A549 (cell line): Measurements from ENCODE around the gene UBE2K. TPM values are rescaled to one million over a fixed set of nuclear protein-coding genes. Genes with fewer than 3 reads are reported as not detected.
"Not testable (repeated sequence)": the region's sequence is repeated elsewhere in the genome, so short reads cannot be mapped to it uniquely, and the experiment has no call there.

Experiments
- ATAC-seq, 2 experiments: fragments of 200-7000 bp in 1 of 2; fragments of >200 bp in 1 of 2; cut with Nextera tagmentation in 1 of 2; cut with Tn5 transposase in 1 of 2; 3 replicates each; pipeline versions ENCODE4 v1.8.0 to v1.9.1; 2018 to 2020; ENCODE audit warnings: mild to moderate bottlenecking in 1 of 2, moderate library complexity in 1 of 2
- CTCF ChIA-PET: fragments of 300-600 bp; sonication (Branson Sonifier 250); formaldehyde crosslinking; extraction: SDS; loops from one replicate; lab custom pipeline; 2021; ENCODE audit warnings: antibody characterized with exemption, inconsistent platforms; lab: Yijun Ruan, JAX
- POLR2A ChIA-PET: fragments of 350-600 bp; formaldehyde crosslinking; extraction: SDS; loops from one replicate; lab custom pipeline; 2021; ENCODE audit warnings: antibody characterized with exemption, inconsistent platforms; lab: Yijun Ruan, JAX
- DNase-seq, 2 experiments: peaks; one replicate each; pipeline versions ENCODE4 v3.0.0 to v3.0.0-alpha.2; 2011 to 2016; ENCODE audit warnings: low read depth in 1 of 2, low spot score in 1 of 2
- FAIRE-seq: peaks from 2 replicates; lab custom pipeline; 2011; peaks lifted over from hg19 to GRCh38; lab: Jason Lieb, UNC
- H3K27ac ChIP-seq, 2 experiments: fragments of >200 bp; sonication (Bioruptor Twin); formaldehyde crosslinking; 3 replicates each; pipeline ENCODE4 v1.5.1; 2016 to 2017
- H3K4me1 ChIP-seq: fragments of >200 bp; sonication (Bioruptor Twin); formaldehyde crosslinking; 3 replicates; pipeline ENCODE4 v1.6.1; 2016
- H3K4me2 ChIP-seq: fragments of >200 bp; sonication (Bioruptor Twin); formaldehyde crosslinking; 3 replicates; pipeline ENCODE4 v1.6.1; 2016
- H3K4me3 ChIP-seq: fragments of >200 bp; sonication (Bioruptor Twin); formaldehyde crosslinking; 3 replicates; pipeline ENCODE4 v1.5.1; 2016
- H3K9me3 ChIP-seq: fragments of >200 bp; sonication (Bioruptor Twin); formaldehyde crosslinking; 3 replicates; pipeline ENCODE4 v1.6.1; 2016
- BHLHE40 ChIP-seq: IDR thresholded peaks from 2 replicates; pipeline ENCODE4 v1.6.1; 2012; ENCODE audit warnings: low read depth, low read length, inconsistent platforms
- CHD2 ChIP-seq: fragments of 150-350 bp; IDR thresholded peaks from 2 replicates; pipeline ENCODE4 v1.6.1; 2014; ENCODE audit warnings: low read length; ENCODE audit not compliant: partially characterized antibody
- CHD4 ChIP-seq: fragments of 200-600 bp; sonication (generic); IDR thresholded peaks from 2 replicates; pipeline ENCODE4 v1.6.1; 2016; ENCODE audit warnings: antibody characterized with exemption, mild to moderate bottlenecking, borderline replicate concordance
- CTCF ChIP-seq: fragments of >200 bp; sonication (Bioruptor Twin); formaldehyde crosslinking; IDR thresholded peaks from 3 replicates; pipeline ENCODE4 v1.5.1; 2016
- EHMT2 ChIP-seq: fragments of 200-600 bp; sonication (generic); IDR thresholded peaks from 2 replicates; pipeline ENCODE4 v1.6.1; 2016; ENCODE audit warnings: antibody characterized with exemption, low read depth, mild to moderate bottlenecking, moderate library complexity
- ELK1 ChIP-seq: fragments of 150-350 bp; IDR thresholded peaks from 2 replicates; pipeline ENCODE4 v1.6.1; 2014; ENCODE audit warnings: low read depth, mild to moderate bottlenecking, low read length
- HES2 ChIP-seq: fragments of >200 bp; sonication (Bioruptor Twin); formaldehyde crosslinking; IDR thresholded peaks from 2 replicates; pipeline ENCODE4 v1.6.1; 2016
- HEYL ChIP-seq: fragments of 250-450 bp; sonication (Bioruptor Pico); IDR thresholded peaks from 2 replicates; pipeline ENCODE4 v1.8.0; 2021; ENCODE audit warnings: mild to moderate bottlenecking, moderate library complexity
- HOXA7 ChIP-seq: fragments of 250-450 bp; sonication (Bioruptor Pico); IDR thresholded peaks from 2 replicates; pipeline ENCODE4 v1.5.0; 2020; ENCODE audit warnings: mild to moderate bottlenecking, moderate library complexity
- HOXB13 ChIP-seq: fragments of 250-450 bp; sonication (Bioruptor Pico); IDR thresholded peaks from 2 replicates; pipeline ENCODE4 v1.5.0; 2020; ENCODE audit warnings: low read depth, mild to moderate bottlenecking, moderate library complexity
- MAFK ChIP-seq: fragments of 450-650 bp; IDR thresholded peaks from 2 replicates; pipeline ENCODE4 v1.6.1; 2014; ENCODE audit not compliant: partially characterized antibody
- NPAS2 ChIP-seq: fragments of 250-450 bp; sonication (Bioruptor Pico); IDR thresholded peaks from 2 replicates; pipeline ENCODE4 v1.8.0; 2022; ENCODE audit warnings: mild to moderate bottlenecking, moderate library complexity, borderline replicate concordance
- SMC3 ChIP-seq: fragments of >200 bp; sonication (Bioruptor Twin); formaldehyde crosslinking; IDR thresholded peaks from 3 replicates; pipeline ENCODE4 v1.6.1; 2018; ENCODE audit warnings: inconsistent platforms
- SREBF2 ChIP-seq: fragments of 450-650 bp; IDR thresholded peaks from 2 replicates; pipeline ENCODE4 v1.6.1; 2014; ENCODE audit warnings: mild to moderate bottlenecking, moderate library complexity
- ZNF302 ChIP-seq: fragments of 250-450 bp; sonication (Bioruptor Pico); IDR thresholded peaks from 2 replicates; pipeline ENCODE4 v1.9.0; 2021; ENCODE audit warnings: inconsistent platforms, mild to moderate bottlenecking, moderate library complexity
- WGBS: methylation state at CpG from one replicate; pipeline ENCODE4 v1.1.6; 2017; ENCODE audit errors: missing lambda C conversion rate; 5-methylcytosine and 5-hydroxymethylcytosine counted together
- polyA plus RNA-seq, 4 experiments: library from polyadenylated mRNA; depleted of rRNA in 3 of 4; stranded (reverse); fragments of >200 nt; fragmentation: RNase III in 1 of 4; extraction: RNeasy Plus Mini Kit Qiagen cat#74134 plus additional on column Dnase treatment in 1 of 4; gene quantifications; 2 replicates in 3 of 4; 3 replicates in 1 of 4; pipeline ENCODE4 v1.2.3, GENCODE V29; 2011 to 2017
- TF ChIP-seq, protein P1 (sequence below): fragments of 450-650 bp; IDR thresholded peaks from 2 replicates; pipeline ENCODE4 v1.6.1; 2014; ENCODE audit warnings: antibody characterized with exemption

Gene UBE2K
- polyA plus RNA-seq, 2 of the 4 experiments (the other 2 are of a cell fraction) = 103 to 130 TPM

DNA sequence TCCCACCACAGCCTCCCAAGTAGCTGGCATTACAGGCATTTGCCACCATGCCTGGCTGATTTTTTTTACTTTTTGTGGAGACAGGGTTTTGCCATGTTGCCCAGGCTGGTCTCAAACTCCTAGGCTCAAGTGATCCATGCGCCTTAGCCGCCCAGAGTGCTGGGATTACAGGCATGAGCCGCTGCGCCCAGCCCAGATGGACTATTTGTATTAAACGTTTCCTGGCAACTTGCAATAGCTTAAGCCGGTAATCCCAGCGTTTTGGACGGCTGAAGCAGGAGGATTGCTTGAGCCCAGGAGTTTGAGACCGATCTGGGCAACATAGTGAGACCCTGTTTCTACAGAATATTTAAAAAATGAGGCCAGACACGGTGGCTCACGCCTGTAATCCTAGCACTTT is 18.4 kb downstream of the UBE2K start (continued):
- no peak for TF ChIP-seq CTCF

DNA sequence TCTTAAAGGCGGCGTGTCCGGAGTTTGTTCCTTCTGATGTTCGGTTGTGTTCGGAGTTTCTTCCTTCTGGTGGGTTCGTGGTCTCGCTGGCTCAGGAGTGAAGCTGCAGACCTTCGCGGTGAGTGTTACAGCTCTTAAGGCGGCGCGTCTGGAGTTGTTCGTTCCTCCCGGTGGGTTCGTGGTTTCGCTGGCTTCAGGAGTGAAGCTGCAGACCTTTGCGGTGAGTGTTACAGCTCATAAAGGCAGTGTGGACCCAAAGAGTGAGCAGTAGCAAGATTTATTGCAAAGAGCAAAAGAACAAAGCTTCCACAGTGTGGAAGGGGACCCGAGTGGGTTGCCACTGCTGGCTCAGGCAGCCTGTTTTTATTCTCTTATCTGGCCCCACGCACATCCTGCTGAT is 19.8 kb downstream of the UBE2K start:
- H3K4me3 ChIP-seq, FAIRE-seq, H3K27ac ChIP-seq, H3K9me3 ChIP-seq, H3K4me2 ChIP-seq, CTCF ChIA-PET, DNase-seq, POLR2A ChIA-PET, ATAC-seq: not testable (repeated sequence)
- 86% methylated on average over 10 of the region's 19 CpGs for WGBS
- peaks cover 11% of the 10 kb centered on the region; the same call in 2 of the 3 replicates for H3K4me1 ChIP-seq

GRCh38 chr4:39718366-39719323 is 20.7 kb downstream of the UBE2K start:
- H3K4me2 ChIP-seq = no peak overlapping the region
- DNase-seq (no peak), FAIRE-seq (no peak), ATAC-seq (no peak)
- CTCF ChIA-PET = no interaction called here
- WGBS = 96% methylated on average over 10 of the region's 33 CpGs
- no peak overlapping the region for H3K27ac ChIP-seq
- H3K4me3 ChIP-seq = no peak overlapping the region
- POLR2A ChIA-PET = no interaction called here
- H3K9me3 ChIP-seq = no peaks in the 10 kb centered on the region
- H3K4me1 ChIP-seq = peaks cover 11% of the 10 kb centered on the region; the same call in 2 of the 3 replicates
- TF ChIP-seq EHMT2 = no peak
- no peak for TF ChIP-seq SMC3
- TF ChIP-seq SREBF2 = no peak
- TF ChIP-seq, protein P1, sequence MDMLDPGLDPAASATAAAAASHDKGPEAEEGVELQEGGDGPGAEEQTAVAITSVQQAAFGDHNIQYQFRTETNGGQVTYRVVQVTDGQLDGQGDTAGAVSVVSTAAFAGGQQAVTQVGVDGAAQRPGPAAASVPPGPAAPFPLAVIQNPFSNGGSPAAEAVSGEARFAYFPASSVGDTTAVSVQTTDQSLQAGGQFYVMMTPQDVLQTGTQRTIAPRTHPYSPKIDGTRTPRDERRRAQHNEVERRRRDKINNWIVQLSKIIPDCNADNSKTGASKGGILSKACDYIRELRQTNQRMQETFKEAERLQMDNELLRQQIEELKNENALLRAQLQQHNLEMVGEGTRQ = no peak
- no peak for TF ChIP-seq HOXA7 (CRISPR knock-in tag)
- no peak for TF ChIP-seq MAFK
- TF ChIP-seq NPAS2 (CRISPR knock-in tag) = no peak
- no peak for TF ChIP-seq ZNF302 (CRISPR knock-in tag)
- no peak for TF ChIP-seq HEYL (CRISPR knock-in tag)
- no peak for TF ChIP-seq BHLHE40
- TF ChIP-seq CHD4 = no peak

GRCh38 chr4:39719804-39720580 is 22.1 kb downstream of the UBE2K start:
- no peak for FAIRE-seq
- no peak for DNase-seq
- no peak overlapping the region for H3K4me3 ChIP-seq
- no peaks in the 10 kb centered on the region for H3K9me3 ChIP-seq
- no peak overlapping the region for H3K4me2 ChIP-seq
- no peak overlapping the region for H3K27ac ChIP-seq
- ChIA-PET CTCF (interaction anchor here (0.7 kb wide), 1 partner anchor 431 kb away, joined by 3 read pairs; no protein-coding TSS in a partner anchor), POLR2A (no interaction called here)
- peaks cover 11% of the 10 kb centered on the region; the same call in 2 of the 3 replicates for H3K4me1 ChIP-seq
- no peak for ATAC-seq
- TF ChIP-seq SMC3 = no peak
- no peak for TF ChIP-seq HOXB13 (CRISPR knock-in tag)
- no peak for TF ChIP-seq HES2
- TF ChIP-seq ELK1 = no peak
- TF ChIP-seq CHD2 = no peak
- no peak for TF ChIP-seq MAFK

DNA sequence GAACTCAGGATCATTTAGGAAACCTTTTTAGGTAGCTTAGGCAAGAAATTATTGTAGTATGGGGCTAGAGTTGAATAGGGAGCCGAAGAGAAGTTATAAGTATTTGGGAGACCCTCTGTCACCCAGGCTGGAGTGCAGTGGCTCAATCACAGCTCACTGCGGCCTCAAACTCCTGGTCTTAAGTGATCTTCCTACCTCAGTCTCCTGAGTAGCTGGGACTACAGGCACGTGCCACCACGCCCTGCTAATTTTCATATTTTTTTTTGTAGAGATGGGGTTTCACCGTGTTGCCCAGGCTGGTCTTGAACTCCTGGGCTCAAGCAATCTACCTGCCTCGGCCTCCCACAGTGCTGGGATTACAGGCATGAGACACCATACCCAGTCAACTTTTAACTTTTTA is 23.3 kb downstream of the UBE2K start:
- H3K4me3 ChIP-seq, H3K27ac ChIP-seq, H3K4me2 ChIP-seq, POLR2A ChIA-PET, ATAC-seq, H3K9me3 ChIP-seq, FAIRE-seq, DNase-seq: not testable (repeated sequence)
- WGBS = 94% methylated on average over 6 of the region's 6 CpGs
- CTCF ChIA-PET = interaction anchor here (0.5 to 0.6 kb wide), 2 partner anchors 8 to 63 kb away, joined by 3 to 4 read pairs; no protein-coding TSS in a partner anchor
- peaks cover 11% of the 10 kb centered on the region; the same call in 2 of the 3 replicates for H3K4me1 ChIP-seq
